BLaER1 (cell line): ENCODE data around the gene TLN1.

Experiments
- H3K27ac ChIP-seq: shearing (Covaris generic); formaldehyde crosslinking; 2 replicates; pipeline ENCODE4 v1.8.1; 2022
- H3K27me3 ChIP-seq: shearing (Covaris generic); formaldehyde crosslinking; 2 replicates; pipeline ENCODE4 v1.8.1; 2022
- H3K36me3 ChIP-seq: shearing (Covaris generic); formaldehyde crosslinking; 2 replicates; pipeline ENCODE4 v1.8.1; 2022
- H3K4me1 ChIP-seq: shearing (Covaris generic); formaldehyde crosslinking; 2 replicates; pipeline ENCODE4 v1.8.1; 2022
- H3K4me2 ChIP-seq: shearing (Covaris generic); formaldehyde crosslinking; 2 replicates; pipeline ENCODE4 v1.8.1; 2022
- H3K4me3 ChIP-seq: shearing (Covaris generic); formaldehyde crosslinking; 2 replicates; pipeline ENCODE4 v1.8.1; 2022
- H3K9ac ChIP-seq: shearing (Covaris generic); formaldehyde crosslinking; 2 replicates; pipeline ENCODE4 v1.8.1; 2022
- H3K9me3 ChIP-seq: shearing (Covaris generic); formaldehyde crosslinking; 2 replicates; pipeline ENCODE4 v1.8.1; 2022
- H4K20me1 ChIP-seq: shearing (Covaris generic); formaldehyde crosslinking; 2 replicates; pipeline ENCODE4 v1.8.1; 2022
- Cebpa-rat ChIP-seq: shearing (Covaris generic); IDR thresholded peaks from 2 replicates; pipeline ENCODE4 v1.8.1; 2022

TLN1 gene

DNA sequence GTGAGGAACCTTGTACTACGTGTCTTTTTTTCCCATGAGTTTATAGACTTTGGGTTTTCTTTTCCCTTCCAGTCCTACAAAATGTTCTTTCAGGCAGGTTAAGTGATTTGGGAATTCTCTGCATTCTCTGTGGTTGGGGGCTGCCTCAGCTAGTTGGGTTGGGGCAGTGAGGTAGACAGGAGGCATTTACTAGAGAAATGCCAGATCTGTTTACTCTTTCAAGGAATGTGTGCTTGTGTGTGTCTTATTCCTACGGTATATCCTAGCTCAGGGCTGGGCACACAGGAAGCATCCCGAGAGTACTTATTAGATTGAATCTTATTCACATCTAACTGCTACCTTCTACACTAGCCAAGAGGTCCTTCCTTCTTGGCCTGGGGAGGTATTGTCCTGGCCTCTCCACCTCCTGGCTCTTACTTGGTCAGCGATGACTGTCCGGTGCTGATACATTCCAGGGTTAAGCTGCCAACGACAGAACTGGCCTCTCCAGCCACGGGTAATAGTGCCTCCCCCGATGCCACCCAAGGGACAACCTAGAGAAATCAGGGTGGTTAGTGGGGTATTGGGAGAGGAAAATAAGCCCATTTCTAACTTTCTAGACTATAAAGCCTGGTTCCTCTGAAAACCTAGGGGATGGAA is 12.0 kb upstream of the TLN1 start:
- Histone ChIP-seq H3K4me2 (no peak overlapping the region; the same call in 1 of the 2 replicates), H3K36me3 (peaks cover 40% of the 10 kb centered on the region)
- TF ChIP-seq Cebpa-rat = no peak

DNA sequence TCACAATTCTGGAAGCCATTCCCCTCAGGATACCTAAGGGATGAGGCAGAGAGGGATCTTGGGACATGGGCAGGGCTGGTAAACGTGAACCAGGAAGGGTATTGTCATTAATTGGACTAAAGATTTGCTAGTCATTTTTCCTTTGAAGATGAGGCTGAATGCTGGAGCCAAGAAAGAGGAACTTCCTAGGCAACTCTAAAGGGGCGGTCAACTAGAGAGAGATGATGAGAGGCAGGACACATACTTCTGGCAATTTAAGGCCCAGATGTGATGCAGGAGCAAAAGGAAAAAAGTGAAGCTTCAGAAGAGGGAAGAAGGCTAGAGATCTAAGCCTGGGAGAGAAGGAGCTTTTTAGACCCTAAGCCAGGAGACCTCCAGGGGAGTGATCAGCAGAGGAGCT is 11.5 kb upstream of the TLN1 start:
- Histone ChIP-seq H3K4me3 (no peak overlapping the region), H4K20me1 (no peaks in the 10 kb centered on the region; the same call in 1 of the 2 replicates), H3K36me3 (peaks cover 46% of the 10 kb centered on the region), H3K9ac (no peak overlapping the region), H3K27ac (no peak overlapping the region), H3K27me3 (no peaks in the 10 kb centered on the region), H3K9me3 (no peaks in the 10 kb centered on the region), H3K4me2 (no peak overlapping the region; the same call in 1 of the 2 replicates), H3K4me1 (peaks cover 54% of the 10 kb centered on the region)
- no peak for TF ChIP-seq Cebpa-rat

More for the DNA sequence above, 12.0 kb upstream of the TLN1 start:
- Histone ChIP-seq H3K9ac (no peak overlapping the region), H3K27me3 (no peaks in the 10 kb centered on the region), H3K4me1 (peaks cover 54% of the 10 kb centered on the region), H3K27ac (no peak overlapping the region), H3K4me3 (no peak overlapping the region), H4K20me1 (no peaks in the 10 kb centered on the region; the same call in 1 of the 2 replicates), H3K9me3 (no peaks in the 10 kb centered on the region)

DNA sequence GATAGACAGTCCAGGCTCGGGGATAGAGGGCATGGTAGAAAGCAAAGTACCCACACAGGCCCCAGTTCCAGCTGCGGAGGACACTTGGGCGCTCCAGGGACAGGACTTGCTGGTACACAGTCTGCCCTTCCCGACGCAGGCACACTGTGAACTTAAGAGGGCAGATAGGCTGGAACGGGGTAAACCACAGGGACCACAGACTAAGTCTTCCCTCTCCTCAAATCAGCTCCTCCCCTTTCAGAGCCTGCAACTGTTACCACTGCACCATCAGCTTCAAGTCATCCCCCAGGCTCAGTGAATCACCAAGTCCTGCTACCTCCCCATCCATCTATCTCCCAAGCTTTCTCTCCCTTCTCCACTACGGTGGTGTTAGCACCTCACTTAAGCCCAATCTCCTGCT is 9.7 kb upstream of the TLN1 start:
- Histone ChIP-seq H3K27me3 (no peaks in the 10 kb centered on the region), H3K9me3 (no peaks in the 10 kb centered on the region), H3K4me1 (peaks cover 45% of the 10 kb centered on the region), H3K27ac (no peak overlapping the region), H4K20me1 (no peaks in the 10 kb centered on the region; the same call in 1 of the 2 replicates), H3K36me3 (peaks cover 63% of the 10 kb centered on the region), H3K4me3 (no peak overlapping the region), H3K4me2 (peak overlapping the region; percentile 55), H3K9ac (no peak overlapping the region)
- TF ChIP-seq Cebpa-rat = no peak

DNA sequence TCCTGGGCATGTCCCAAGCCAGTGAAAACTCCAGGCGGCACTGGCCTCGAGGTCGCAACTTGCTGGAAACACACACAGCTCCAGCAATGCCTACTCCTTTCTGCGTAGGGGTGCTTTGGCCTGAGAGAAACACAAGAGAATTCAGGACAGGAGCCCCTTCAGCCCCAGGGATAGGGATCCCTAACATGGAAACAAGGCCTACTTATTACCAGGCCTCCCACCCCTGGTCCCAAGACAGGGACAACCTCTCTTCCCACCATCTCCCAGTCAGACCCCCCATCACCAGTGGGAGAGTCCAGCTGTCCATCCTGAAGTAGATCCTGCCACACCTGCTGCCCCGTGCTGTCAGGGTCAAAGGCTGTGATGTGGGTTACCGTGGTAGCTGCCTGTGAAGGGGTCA is 8.2 kb upstream of the TLN1 start:
- Histone ChIP-seq H3K27ac (no peak overlapping the region), H3K9ac (no peak overlapping the region), H3K27me3 (no peaks in the 10 kb centered on the region), H3K4me2 (no peak overlapping the region), H3K4me3 (no peak overlapping the region), H3K4me1 (peaks cover 30% of the 10 kb centered on the region), H3K9me3 (no peaks in the 10 kb centered on the region), H4K20me1 (no peaks in the 10 kb centered on the region), H3K36me3 (peaks cover 76% of the 10 kb centered on the region)
- TF ChIP-seq Cebpa-rat = no peak

DNA sequence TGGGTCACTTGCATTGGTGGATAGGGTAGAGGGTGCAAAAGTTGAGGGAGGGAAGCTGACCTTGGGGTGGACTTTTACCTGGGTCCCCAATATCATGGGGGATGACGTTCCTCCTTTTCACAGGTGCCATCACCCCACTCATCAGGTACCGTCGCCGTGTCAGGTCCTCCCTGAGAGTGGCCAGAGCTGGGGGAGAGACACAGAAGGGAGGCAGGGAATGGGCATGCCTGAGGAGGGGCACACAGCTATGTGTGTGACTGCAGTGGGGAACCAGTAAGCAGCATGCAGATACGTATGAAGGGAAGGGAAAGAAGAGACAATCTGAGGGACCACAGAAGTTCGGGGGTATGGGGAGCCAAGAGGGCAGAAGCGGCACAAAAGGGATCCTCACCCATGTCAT is 6.9 kb upstream of the TLN1 start:
- Histone ChIP-seq H3K4me1 (peaks cover 33% of the 10 kb centered on the region), H3K27ac (no peak overlapping the region), H3K9me3 (no peaks in the 10 kb centered on the region), H3K4me2 (no peak overlapping the region), H3K36me3 (peaks cover 77% of the 10 kb centered on the region), H4K20me1 (no peaks in the 10 kb centered on the region), H3K27me3 (no peaks in the 10 kb centered on the region), H3K4me3 (no peak overlapping the region), H3K9ac (no peak overlapping the region)
- no peak for TF ChIP-seq Cebpa-rat

DNA sequence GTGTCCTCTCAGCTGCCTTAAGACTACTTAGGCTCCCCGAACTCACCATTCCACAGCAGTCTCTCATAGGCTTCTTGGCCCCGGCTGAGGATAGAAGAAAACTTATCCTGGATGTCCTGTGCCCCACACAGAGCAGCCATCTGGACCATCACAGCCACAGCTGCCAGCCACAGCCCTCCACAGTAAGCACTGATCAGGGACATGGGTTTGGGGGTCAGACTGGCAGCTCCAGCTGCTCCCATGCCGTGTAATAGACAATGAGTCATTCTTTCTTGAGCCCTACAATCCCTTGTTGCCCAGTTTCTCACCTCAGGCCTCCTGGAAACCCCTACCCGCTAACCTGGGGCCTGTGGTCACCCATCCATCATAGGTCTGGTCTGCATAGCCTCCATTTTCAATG is 6.2 kb upstream of the TLN1 start:
- Histone ChIP-seq H3K9me3 (no peaks in the 10 kb centered on the region), H3K27me3 (no peaks in the 10 kb centered on the region), H3K36me3 (peaks cover 74% of the 10 kb centered on the region), H3K4me1 (peaks cover 34% of the 10 kb centered on the region), H3K9ac (peak overlapping the region; percentile 27; the same call in 1 of the 2 replicates), H3K4me2 (no peak overlapping the region), H3K4me3 (no peak overlapping the region), H3K27ac (no peak overlapping the region), H4K20me1 (no peaks in the 10 kb centered on the region)
- TF ChIP-seq Cebpa-rat = no peak

DNA sequence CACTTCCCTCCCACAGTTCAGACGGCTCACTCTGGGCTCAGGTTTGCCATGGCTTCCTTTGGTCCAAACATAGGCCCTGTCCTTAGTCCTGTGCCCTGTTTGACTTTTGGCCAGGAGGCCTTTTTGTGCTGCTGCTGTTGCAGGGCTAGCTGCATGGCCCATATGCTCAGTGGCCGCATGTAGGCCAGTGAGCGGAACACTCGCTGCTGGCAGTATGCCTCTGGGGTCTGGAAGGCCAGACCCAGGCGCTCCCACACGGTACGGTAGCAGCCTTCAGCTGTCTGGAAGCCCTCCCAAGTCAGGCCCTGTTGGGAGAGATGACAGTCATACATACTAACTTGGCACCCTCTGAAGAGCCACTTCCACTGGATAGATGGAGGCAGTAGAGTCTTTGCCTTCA is 5.1 kb upstream of the TLN1 start:
- Histone ChIP-seq H3K9me3 (no peaks in the 10 kb centered on the region), H3K27me3 (no peaks in the 10 kb centered on the region), H3K4me1 (peaks cover 35% of the 10 kb centered on the region), H3K4me2 (no peak overlapping the region), H3K4me3 (no peak overlapping the region), H3K9ac (no peak overlapping the region), H3K36me3 (peaks cover 66% of the 10 kb centered on the region), H3K27ac (no peak overlapping the region), H4K20me1 (no peaks in the 10 kb centered on the region)
- TF ChIP-seq Cebpa-rat = no peak

DNA sequence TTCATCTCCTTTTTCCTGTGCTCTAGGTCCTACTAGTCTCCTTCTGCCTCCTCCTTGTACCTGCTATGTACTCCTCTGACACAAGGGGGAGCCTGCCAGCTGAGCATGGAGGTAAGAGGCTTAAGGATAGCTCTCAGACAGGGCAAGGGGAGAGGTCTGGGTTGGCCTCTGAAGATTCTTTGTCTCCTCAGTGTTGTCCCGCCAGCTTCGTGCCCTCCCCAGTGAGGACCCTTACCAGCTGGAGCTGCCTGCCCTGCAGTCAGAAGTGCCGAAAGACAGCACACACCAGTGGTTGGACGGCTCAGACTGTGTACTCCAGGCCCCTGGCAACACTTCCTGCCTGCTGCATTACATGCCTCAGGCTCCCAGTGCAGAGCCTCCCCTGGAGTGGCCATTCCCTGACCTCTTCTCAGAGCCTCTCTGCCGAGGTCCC is 4.2 kb upstream of the TLN1 start:
- no peak overlapping the region for H3K27ac ChIP-seq

DNA sequence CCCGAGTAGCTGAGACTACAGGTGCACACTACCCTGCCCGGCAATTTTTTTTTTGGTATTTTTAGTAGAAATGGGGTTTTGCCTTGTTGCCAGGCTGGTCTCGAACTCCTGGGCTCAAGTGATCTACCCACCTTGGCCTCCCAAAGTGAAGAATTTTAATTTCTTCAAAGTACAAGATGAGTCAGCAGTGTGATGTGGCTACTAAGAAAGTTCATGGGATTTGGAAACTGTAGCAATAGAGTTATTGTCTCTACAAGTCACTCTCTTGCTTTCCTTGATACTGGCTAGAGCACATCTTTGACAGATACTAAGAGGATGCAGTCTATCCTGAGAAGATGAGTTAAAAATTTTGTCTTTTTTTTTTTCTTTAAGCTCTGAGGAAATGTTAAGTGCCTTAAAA is 2.1 kb upstream of the TLN1 start:
- no peaks in the 10 kb centered on the region for H3K27me3 ChIP-seq
- peaks cover 46% of the 10 kb centered on the region for H3K36me3 ChIP-seq
- H3K4me1 ChIP-seq = peaks cover 49% of the 10 kb centered on the region
- no peak overlapping the region for H3K27ac ChIP-seq
- peak overlapping the region; percentile 91 for H3K4me2 ChIP-seq
- H3K9ac ChIP-seq = 0 out of 2 replicates have a peak overlapping the region, but pooled peaks have one; percentile 0
- no peaks in the 10 kb centered on the region for H3K9me3 ChIP-seq
- H3K4me3 ChIP-seq = no peak overlapping the region
- peaks cover 24% of the 10 kb centered on the region for H4K20me1 ChIP-seq
- no peak for TF ChIP-seq Cebpa-rat

More for the DNA sequence above, 4.2 kb upstream of the TLN1 start:
- Histone ChIP-seq H3K4me1 (peaks cover 28% of the 10 kb centered on the region), H3K36me3 (peaks cover 66% of the 10 kb centered on the region), H3K4me3 (no peak overlapping the region), H3K27me3 (no peaks in the 10 kb centered on the region), H3K9me3 (no peaks in the 10 kb centered on the region), H3K9ac (no peak overlapping the region; the same call in 1 of the 2 replicates), H3K4me2 (no peak overlapping the region), H4K20me1 (peaks cover 3% of the 10 kb centered on the region)
- TF ChIP-seq Cebpa-rat = no peak

DNA sequence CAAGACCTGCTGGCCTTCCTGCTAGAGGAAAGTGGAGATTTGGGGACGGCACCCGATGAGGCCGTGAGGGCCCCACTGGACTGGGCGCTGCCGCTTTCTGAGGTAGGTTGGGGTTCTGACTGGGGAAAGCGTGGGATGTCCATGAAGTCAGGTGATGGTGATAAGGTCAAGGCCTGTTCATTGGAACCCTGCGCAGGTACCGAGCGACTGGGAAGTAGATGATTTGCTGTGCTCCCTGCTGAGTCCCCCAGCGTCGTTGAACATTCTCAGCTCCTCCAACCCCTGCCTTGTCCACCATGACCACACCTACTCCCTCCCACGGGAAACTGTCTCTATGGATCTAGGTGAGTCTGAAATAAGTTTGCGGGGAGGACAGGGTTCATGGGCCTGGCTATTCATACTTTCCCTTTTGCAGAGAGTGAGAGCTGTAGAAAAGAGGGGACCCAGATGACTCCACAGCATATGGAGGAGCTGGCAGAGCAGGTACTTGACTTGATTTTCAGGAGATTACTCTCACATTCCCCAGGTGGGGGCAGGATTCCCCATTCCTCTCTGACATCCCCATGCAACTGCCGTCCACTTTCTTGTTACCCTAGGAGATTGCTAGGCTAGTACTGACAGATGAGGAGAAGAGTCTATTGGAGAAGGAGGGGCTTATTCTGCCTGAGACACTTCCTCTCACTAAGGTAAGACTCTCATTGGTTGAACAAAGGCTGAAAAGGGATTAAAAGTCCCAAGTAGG is 976 bp upstream of the TLN1 start:
- TF ChIP-seq Cebpa-rat = no peak

More for the DNA sequence above, 976 bp upstream of the TLN1 start:
- H3K36me3 ChIP-seq = peaks cover 35% of the 10 kb centered on the region
- H3K4me1 ChIP-seq = peaks cover 57% of the 10 kb centered on the region
- peak overlapping the region; percentile 89 for H3K4me3 ChIP-seq
- H3K27me3 ChIP-seq = no peaks in the 10 kb centered on the region
- H3K9ac ChIP-seq = peak overlapping the region; percentile 88
- H4K20me1 ChIP-seq = peaks cover 36% of the 10 kb centered on the region
- peak overlapping the region; percentile 91 for H3K4me2 ChIP-seq
- H3K27ac ChIP-seq = peak overlapping the region; percentile 61
- no peaks in the 10 kb centered on the region for H3K9me3 ChIP-seq
